ENCODE data around the gene CD164. TPM values are rescaled to one million over a fixed set of nuclear protein-coding genes. Genes with fewer than 3 reads are reported as not detected.

The CD164 gene
- total RNA-seq, 2 experiments from 2014 or later, result 270 to 275 TPM

DNA sequence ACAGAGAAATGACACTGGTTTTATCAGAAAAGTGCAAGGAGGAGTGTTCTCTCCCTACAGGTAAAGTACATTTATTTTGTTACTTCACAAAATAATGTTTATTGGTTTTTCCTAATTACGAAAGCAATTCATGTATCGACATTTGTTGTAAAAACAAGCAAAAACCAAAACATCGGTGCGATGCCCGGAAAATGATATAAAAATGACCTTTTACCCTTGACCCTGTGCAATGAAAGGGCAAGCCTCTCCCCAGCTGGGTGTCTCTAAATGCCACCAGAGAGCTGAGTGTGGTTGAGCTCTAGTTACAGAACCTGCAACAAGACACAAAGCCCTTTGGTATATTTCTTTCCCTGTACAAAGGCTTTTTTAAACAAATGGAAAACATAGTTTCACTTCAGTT is 65.4 kb downstream of the CD164 start:
- Mint-ChIP-seq H3K27ac (no peak overlapping the region), H3K9me3 (peaks cover 2% of the 10 kb centered on the region), H3K4me1 (no peaks in the 10 kb centered on the region), H3K36me3 (ENCODE audit: low read depth) (no peaks in the 10 kb centered on the region), H3K27me3 (no peaks in the 10 kb centered on the region), H3K4me3 (no peak overlapping the region)
- CTCF ChIA-PET, result interaction anchor here (1.1 kb wide), 1 partner anchor 25 kb away, joined by 3 read pairs; no protein-coding TSS in a partner anchor
- no peak for DNase-seq
- POLR2A ChIA-PET, result no interaction called here

Other genes starting within 250 kb of the CD164 start
- gene PPIL6, start 58.2 kb upstream of the CD164 start, total RNA-seq, result under 1 TPM; 0.17 to 0.22 TPM
- gene SMPD2, start 58.3 kb upstream of the CD164 start, total RNA-seq, result 10 to 100 TPM; 13.0 to 14.0 TPM
- gene MICAL1, start 73.3 kb upstream of the CD164 start, total RNA-seq, result 10 to 100 TPM; 93.1 to 98.3 TPM
- gene ZBTB24, start 100.8 kb upstream of the CD164 start, total RNA-seq, result 10 to 100 TPM; 17.6 to 19.1 TPM

All from activated CD4-positive, alpha-beta T cell treated with anti-CD3 and anti-CD28 coated beads, Interleukin-2, amount 10 ng/mL, durations not matched to agents 7 days and 5 days (primary cell).